NCI-H2196 treated with DMSO at 0.1 percent for 48 hours (cell line): ENCODE results near the gene PRPF39.
"Not testable (repeated sequence)": the region's sequence is repeated elsewhere in the genome, so short reads cannot be mapped to it uniquely, and the experiment has no call there.

ENCODE experiments used
- DNase-seq: peaks from one replicate; lab custom pipeline; 2025; ENCODE audit not compliant: unreplicated experiment; lab: John Stamatoyannopoulos, UW

The PRPF39 gene

DNA sequence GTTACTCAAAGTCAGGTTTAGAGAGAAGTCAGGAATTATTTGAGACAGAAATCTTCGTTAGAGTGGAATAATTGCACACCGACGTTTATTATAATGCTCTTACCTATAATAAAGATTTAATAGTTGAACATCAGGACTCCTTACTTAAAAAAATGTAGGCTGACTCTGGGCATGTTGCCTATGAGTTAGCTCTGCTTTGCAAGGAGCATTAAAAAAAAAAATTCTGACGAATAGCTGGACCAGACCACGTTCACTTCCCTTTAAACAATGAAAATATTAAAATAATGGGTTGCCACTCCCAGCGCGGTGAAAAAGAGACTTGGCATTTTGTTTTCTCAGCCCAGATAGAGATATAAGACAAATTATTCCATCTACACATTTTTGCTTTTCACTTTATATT is 51.2 kb downstream of the PRPF39 start:
- no peak for DNase-seq

DNA sequence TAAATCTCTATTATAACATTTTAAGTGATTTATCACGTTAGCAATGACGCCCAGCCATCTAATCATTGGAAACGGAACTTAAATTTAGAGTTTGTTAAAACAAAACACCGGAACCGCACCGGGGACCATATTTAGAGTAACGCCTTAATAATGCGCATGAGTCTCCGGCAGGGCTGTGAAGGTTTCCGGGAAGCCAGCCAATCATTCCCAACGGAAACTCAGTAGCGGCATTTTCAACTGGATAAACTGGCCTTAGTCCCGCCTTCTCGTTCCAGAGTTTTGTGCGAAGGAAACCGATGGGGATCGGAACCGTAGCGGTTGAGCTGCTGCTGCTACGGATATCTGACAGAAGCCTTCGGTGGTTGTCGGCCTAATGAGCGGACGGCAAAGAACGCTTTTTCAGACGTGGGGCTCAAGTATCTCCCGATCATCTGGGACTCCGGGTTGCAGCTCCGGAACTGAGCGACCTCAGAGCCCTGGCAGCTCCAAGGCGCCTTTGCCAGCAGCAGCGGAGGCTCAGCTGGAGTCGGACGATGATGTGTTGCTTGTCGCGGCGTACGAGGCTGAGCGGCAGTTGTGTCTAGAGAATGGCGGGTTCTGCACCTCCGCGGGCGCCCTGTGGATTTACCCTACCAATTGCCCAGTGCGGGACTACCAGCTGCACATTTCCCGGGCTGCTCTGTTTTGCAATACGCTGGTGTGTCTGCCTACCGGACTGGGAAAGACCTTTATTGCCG is 51.9 kb downstream of the PRPF39 start, which contains the start of gene FANCM:
Gene FANCM (plus strand): TSS at position 272 of the 737 bp plus-strand sequence. CDS start 102 bp downstream, at position 374.
- peak; percentile 91 for DNase-seq

DNA sequence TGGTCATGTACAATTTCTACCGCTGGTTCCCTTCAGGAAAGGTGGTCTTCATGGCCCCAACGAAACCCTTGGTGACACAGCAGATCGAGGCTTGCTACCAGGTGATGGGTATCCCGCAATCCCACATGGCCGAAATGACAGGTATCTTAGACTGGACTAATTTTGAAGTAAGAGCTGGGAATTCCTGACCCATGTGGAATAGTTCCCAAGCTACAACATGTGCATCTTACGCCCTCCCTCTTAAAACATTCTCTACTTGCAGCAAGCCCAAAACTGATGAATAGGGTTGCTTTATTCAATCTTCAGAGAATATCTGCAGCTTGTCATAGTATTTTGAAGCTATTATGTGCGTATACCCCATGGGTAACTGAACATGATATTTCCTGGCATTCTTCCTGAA is 52.5 kb downstream of the PRPF39 start:
- no peak for DNase-seq

DNA sequence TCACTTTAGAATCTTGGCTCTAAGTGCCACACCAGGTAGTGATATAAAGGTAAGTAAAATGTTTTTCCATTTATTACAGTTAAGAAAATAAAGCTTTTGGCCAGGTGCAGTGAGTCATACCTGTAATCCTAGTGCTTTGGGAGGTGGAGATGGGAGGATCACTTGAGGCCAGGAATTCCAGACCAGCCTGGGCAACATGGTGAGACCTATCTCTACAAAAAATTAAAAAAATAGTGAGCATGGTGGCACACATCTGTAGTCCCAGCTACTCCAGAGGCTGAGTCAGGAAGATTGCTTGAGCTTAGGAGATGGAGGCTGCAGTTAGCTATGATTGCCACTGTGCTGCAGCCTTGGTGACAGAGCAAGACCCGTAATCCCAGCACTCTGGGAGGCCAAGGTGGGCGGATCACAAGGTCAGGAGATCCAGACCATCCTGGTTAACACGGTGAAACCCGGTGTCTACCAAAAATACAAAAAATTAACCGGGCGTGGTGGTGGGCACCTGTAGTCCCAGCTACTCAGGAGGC is 56.8 kb downstream of the PRPF39 start:
- no peak for DNase-seq

DNA sequence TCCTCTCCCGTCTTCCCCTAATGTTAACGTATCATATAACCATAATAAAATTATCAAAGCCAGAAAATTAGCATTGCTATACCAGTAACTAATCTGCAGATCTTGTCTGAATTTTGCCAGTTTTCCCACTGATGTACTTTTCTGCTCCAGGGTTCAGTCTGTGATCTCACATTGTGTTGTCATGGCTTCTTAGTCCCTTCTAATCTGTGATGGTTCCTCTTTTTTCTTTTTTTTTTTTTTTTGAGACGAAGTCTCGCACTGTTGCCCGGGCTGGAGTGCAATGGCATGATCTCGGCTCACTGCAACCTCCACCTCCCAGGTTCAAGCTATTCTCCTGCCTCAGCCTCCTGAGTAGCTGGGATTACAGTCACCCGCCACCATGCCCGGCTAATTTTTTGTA is 58.2 kb downstream of the PRPF39 start:
- not testable (repeated sequence) for DNase-seq

DNA sequence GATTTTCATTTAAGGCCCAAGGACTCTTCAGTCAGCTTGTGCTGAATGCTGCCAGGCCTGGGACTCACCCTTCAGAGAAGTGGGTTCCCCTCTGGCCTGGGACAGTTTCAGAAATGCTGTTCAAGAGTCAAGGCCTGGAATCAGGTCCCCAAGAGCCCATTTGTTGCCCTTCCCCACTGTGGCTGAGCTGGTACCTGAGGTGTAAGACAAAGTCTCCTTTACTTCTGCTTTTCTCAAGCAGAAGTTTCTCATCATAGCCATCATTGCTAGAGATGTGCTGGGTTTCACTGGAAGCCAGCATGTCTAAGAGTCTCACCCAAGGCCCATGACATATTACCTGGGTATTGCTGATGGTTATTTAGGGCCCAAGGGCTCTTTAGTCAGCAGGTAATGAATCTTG is 60.7 kb downstream of the PRPF39 start:
- DNase-seq, result no peak

DNA sequence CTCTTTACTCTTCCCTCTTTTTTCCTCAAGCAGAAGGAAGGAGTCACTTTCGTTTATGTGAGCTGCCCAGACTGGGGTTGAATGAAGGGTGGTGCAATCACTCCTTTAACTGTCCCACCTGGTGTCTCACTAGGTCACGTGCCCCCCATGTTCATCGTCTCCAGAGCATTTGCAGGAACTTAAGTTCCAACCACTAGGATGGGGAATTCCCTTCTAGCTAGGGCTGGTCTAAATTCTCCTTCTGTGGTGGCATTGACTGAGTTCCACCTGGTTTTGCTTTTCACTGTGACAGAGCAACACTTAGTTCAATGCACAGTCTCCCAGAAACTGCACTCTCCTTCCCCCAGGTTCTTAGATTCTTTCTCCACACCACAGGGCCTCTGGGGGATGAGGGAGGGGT is 61.3 kb downstream of the PRPF39 start:
- DNase-seq, result no peak

DNA sequence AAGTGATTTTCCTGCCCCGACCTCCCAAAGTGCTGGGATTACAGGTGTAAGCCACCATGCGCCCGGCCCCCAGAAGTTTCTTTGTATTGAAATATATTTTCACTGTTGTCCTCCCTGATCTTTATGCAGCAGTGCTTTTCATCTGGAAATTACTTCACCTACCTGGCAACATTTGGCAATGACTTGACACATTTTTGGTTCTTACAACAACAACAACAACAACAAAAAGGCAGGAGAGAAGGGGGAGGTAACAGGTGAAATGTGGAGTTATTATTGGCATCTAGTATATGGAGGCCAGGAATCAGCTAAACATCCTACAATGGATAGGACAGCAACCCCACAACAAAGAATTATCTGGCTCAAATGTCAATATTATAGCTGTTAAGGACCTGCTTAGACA is 65.7 kb downstream of the PRPF39 start:
- no peak for DNase-seq

DNA sequence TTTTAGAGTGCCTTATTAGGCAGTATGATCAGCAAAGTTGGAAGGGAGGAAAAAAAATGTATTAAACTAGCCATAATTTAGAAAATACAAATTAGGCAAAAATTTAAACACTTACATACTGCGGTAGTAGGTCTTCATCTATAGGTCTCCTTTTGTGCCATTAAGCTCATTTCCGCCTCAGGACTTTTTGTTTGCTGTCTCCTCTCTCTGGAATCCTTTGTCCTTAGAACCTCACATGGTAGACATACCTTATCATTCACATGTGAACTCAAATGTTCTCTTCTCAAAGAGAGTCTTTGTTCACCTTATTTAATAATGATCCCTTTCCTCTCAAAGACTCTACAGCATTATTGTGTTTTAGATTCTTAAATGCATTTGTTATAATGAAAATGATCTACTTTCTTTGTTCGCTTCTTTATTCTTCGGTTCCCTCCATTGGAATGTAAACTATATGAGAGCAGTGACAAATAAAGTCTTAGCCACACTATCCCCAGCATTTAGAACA is 66.5 kb downstream of the PRPF39 start:
- DNase-seq, result no peak

DNA sequence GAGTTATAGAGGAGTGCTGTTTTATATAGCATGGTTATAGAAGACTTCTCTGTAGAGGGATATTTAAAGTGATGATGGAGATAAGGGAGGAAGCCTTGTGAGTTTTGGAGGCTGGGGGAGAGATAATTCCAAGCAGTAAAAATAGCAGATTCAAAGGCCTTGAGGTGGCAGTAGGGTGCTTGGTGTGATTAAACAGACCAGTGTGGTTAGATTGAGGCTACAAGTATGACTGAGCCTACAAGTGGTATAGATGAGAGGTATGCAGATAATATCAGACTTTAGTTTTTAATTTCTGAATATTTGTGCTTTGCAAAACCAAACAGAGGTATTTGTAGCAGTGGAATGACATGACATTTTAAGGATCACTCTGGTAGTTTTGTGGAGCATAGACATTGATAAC is 72.2 kb downstream of the PRPF39 start:
- DNase-seq, result no peak
